Mucosa of stomach (tissue), 1 donor: ENCODE measurements around the gene SPIRE2.
"Not testable (repeated sequence)": the region's sequence is repeated elsewhere in the genome, so short reads cannot be mapped to it uniquely, and the experiment has no call there.

Source experiments
- H3K27me3 ChIP-seq: one replicate; pipeline ENCODE4 v1.7.0; 2013; ENCODE audit warnings: mild to moderate bottlenecking, low read length; ENCODE audit not compliant: control insufficient read depth, insufficient read depth
- H3K36me3 ChIP-seq: one replicate; pipeline ENCODE4 v1.7.0; 2013; ENCODE audit warnings: low read length; ENCODE audit not compliant: control insufficient read depth, insufficient read depth
- H3K4me1 ChIP-seq: one replicate; pipeline ENCODE4 v1.7.0; 2013; ENCODE audit warnings: mild to moderate bottlenecking, low read length; ENCODE audit not compliant: control insufficient read depth, insufficient read depth
- H3K4me3 ChIP-seq: one replicate; pipeline ENCODE4 v1.7.0; 2013; ENCODE audit warnings: low read length
- H3K9ac ChIP-seq: one replicate; pipeline ENCODE4 v1.7.0; 2013; ENCODE audit warnings: mild to moderate bottlenecking, low read length, moderate library complexity
- H3K9me3 ChIP-seq: one replicate; pipeline ENCODE4 v1.7.0; 2013; ENCODE audit warnings: mild to moderate bottlenecking, low read length, moderate library complexity; ENCODE audit not compliant: control insufficient read depth
- donor health status: Pancreatic carcinoma.

Gene SPIRE2

DNA sequence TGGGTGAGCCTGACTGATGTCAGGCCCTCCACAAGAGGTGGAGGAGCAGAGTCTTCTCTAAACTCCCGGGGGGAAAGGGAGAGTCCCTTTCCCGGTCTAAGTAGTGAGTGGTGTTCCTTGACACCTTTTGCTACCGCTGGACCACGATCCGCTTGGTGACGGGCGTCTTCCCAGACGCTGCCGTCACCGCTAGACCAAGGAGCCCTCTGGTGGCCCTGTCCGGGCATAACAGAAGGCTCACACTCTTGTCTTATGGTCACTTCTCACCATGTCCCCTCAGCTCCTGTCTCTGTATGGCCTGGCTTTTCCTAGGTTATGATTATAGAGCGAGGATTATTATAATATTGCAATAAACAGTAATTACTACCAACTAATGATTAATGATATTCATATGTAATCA lies 35.2 kb upstream of the SPIRE2 start:
- not testable (repeated sequence) for H3K27me3 ChIP-seq, H3K4me1 ChIP-seq, H3K9me3 ChIP-seq, H3K4me3 ChIP-seq, H3K36me3 ChIP-seq, H3K9ac ChIP-seq

DNA sequence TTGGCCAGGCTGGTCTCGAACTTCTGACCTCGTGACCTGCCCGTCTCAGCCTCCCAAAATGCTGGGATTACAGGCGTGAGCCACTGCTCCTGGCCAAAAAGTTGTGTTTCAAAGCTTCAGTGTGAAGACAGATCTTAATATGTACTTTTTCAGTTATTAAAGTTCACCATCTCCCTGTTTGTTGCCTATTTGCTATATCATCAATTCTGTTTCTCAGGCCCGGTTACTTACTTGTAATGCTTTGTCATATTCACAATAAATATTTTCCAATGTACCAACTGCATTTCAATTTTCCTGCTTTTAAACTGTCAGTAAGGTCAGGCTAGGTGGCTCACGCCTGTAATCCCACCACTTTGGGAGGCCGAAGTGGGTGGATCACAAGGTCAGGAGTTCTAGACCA lies 34.3 kb upstream of the SPIRE2 start:
- Histone ChIP-seq H3K4me1 (no peaks in the 10 kb centered on the region), H3K4me3 (no peak overlapping the region), H3K36me3 (no peaks in the 10 kb centered on the region), H3K9me3 (no peaks in the 10 kb centered on the region), H3K27me3 (no peaks in the 10 kb centered on the region), H3K9ac (no peak overlapping the region)

DNA sequence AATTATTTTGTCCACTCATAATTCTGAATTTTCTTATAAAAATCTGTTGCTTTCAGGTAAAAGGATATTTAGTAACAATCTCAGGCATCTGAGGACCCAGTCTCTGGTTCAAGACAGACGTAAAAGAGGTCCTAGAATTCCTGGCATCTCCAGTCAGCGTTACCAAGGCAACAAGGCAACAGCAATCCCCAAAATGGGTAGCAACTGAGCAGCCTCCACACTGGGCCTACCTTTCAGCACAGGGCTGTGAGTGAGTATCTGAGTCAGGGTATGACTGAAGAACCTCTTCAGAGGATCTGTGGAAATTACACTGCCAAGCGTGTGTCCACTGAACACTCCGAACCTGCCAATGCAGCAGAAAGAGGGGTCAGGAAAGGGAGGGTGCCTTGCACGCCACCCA lies 32.6 kb upstream of the SPIRE2 start:
- H3K36me3 ChIP-seq = no peaks in the 10 kb centered on the region
- no peak overlapping the region for H3K4me3 ChIP-seq
- H3K9ac ChIP-seq = no peak overlapping the region
- H3K27me3 ChIP-seq = no peaks in the 10 kb centered on the region
- H3K9me3 ChIP-seq = no peaks in the 10 kb centered on the region
- no peaks in the 10 kb centered on the region for H3K4me1 ChIP-seq

DNA sequence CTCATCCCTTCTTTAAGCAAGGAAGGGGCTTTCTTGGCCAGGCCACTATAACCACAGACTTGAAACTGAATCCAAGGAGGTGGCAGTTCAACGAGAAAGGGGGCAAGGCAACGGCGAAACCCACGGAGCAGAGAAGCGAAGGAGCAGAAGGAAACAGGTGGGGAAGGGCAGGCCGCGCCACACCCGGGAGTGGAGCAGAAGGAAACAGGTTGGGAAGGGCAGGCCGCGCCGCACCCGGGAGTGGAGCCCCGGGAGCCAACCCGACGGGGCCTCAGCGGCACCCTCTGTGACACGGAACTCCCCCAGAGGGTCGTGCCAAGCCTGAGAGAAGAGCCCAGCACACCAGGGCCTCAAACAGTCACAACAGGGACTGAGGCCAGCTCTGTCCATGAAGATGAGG lies 32.2 kb upstream of the SPIRE2 start:
- Histone ChIP-seq H3K36me3 (no peaks in the 10 kb centered on the region), H3K4me1 (no peaks in the 10 kb centered on the region), H3K9me3 (no peaks in the 10 kb centered on the region), H3K27me3 (no peaks in the 10 kb centered on the region), H3K4me3 (no peak overlapping the region), H3K9ac (no peak overlapping the region)

- no peaks in the 10 kb centered on the region for H3K36me3 ChIP-seq
Observed at GRCh38 chr16:89798126-89798525, 30.1 kb upstream of the SPIRE2 start.

GRCh38 chr16:89798832-89799370 lies 29.4 kb upstream of the SPIRE2 start:
- H3K9ac ChIP-seq = no peak overlapping the region
- no peaks in the 10 kb centered on the region for H3K9me3 ChIP-seq
- H3K27me3 ChIP-seq = no peaks in the 10 kb centered on the region
- no peaks in the 10 kb centered on the region for H3K4me1 ChIP-seq
- H3K36me3 ChIP-seq = no peaks in the 10 kb centered on the region
- H3K4me3 ChIP-seq = no peak overlapping the region

More at GRCh38 chr16:89798126-89798525, 30.1 kb upstream of the SPIRE2 start:
- Histone ChIP-seq H3K9ac (no peak overlapping the region), H3K9me3 (no peaks in the 10 kb centered on the region), H3K4me1 (no peaks in the 10 kb centered on the region), H3K4me3 (no peak overlapping the region), H3K27me3 (no peaks in the 10 kb centered on the region)

DNA sequence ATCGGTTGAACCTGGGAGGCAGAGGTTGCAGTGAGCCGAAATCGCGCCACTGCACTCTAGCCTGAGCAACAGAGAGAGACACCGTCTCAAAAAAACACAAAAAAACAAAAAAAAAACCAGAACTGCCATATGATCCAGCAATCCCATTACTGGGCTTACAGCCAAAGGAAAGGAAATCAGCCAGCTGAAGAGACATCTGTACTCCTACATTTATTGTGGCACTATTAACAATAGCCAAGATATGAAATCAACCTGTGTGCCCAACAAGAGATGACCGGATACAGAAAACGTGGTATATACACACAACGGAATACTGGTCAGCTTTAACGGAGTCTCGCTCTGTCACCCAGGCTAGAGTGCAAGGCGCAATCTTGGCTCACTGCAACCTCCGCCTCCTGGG lies 26.5 kb upstream of the SPIRE2 start:
- Histone ChIP-seq H3K4me1 (no peaks in the 10 kb centered on the region), H3K9ac (no peak overlapping the region), H3K4me3 (no peak overlapping the region), H3K9me3 (no peaks in the 10 kb centered on the region), H3K36me3 (no peaks in the 10 kb centered on the region), H3K27me3 (no peaks in the 10 kb centered on the region)

- no peaks in the 10 kb centered on the region for H3K9me3 ChIP-seq
- H3K4me1 ChIP-seq = no peaks in the 10 kb centered on the region
- H3K4me3 ChIP-seq = no peak overlapping the region
- H3K36me3 ChIP-seq = no peaks in the 10 kb centered on the region
- no peaks in the 10 kb centered on the region for H3K27me3 ChIP-seq
- no peak overlapping the region for H3K9ac ChIP-seq
Observed at GRCh38 chr16:89805136-89805905, 23.0 kb upstream of the SPIRE2 start.

DNA sequence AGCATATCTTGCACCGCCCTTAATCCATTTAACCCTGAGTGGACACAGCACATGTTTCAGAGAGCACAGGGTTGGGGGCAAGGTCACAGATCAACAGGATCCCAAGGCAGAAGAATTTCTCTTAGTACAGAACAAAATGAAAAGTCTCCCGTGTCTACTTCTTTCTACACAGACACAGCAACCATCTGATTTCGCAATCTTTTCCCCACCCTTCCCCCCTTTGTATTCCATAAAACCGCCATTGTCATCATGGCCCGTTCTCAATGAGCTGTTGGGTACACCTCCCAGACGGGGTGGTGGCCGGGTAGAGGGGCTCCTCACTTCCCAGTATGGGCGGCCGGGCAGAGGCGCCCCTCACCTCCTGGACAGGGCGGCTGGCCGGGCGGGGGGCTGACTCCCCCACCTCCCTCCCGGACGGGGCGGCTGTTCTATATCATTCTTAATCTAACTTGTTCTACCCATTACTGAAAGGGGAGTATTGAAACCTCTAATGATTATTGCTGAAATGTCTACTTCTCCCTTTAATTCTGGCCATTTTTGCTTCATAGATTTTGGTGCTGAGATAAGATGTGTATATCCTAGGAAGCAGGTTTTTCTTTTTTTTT lies 21.6 kb upstream of the SPIRE2 start:
- H3K4me1 ChIP-seq, H3K9ac ChIP-seq, H3K9me3 ChIP-seq, H3K27me3 ChIP-seq, H3K4me3 ChIP-seq, H3K36me3 ChIP-seq: not testable (repeated sequence)

GRCh38 chr16:89808475-89808874 lies 19.8 kb upstream of the SPIRE2 start:
- no peak overlapping the region for H3K4me3 ChIP-seq
- H3K27me3 ChIP-seq = no peaks in the 10 kb centered on the region
- no peaks in the 10 kb centered on the region for H3K4me1 ChIP-seq
- H3K9me3 ChIP-seq = no peaks in the 10 kb centered on the region
- H3K9ac ChIP-seq = no peak overlapping the region
- H3K36me3 ChIP-seq = no peaks in the 10 kb centered on the region

DNA sequence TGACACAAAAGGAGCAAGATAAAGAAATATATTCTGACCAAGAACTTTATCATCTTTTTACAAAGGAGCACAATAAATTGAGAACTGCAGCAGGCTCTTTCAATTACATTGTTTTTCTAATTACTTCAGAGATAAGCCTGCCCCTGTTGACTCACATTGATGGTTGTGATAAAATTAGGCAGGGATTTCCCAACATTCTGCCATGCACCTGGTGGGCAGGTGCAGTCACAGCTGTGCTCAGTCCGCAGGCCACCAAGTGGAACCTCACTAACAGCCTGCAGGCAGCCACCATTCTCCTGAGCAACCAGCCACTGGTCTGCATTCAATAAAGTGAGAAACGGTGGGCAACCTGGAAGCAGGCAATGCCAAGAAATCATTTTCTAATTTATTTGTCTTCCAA lies 17.0 kb upstream of the SPIRE2 start:
- H3K9me3 ChIP-seq = no peaks in the 10 kb centered on the region
- H3K27me3 ChIP-seq = no peaks in the 10 kb centered on the region
- H3K9ac ChIP-seq = no peak overlapping the region
- no peaks in the 10 kb centered on the region for H3K36me3 ChIP-seq
- H3K4me3 ChIP-seq = no peak overlapping the region
- no peaks in the 10 kb centered on the region for H3K4me1 ChIP-seq

- H3K27me3 ChIP-seq = no peaks in the 10 kb centered on the region
- H3K4me1 ChIP-seq = peaks cover 7% of the 10 kb centered on the region
- H3K9me3 ChIP-seq = no peaks in the 10 kb centered on the region
- H3K4me3 ChIP-seq = no peak overlapping the region
- no peaks in the 10 kb centered on the region for H3K36me3 ChIP-seq
- no peak overlapping the region for H3K9ac ChIP-seq
Observed at GRCh38 chr16:89815639-89816348, 12.5 kb upstream of the SPIRE2 start.
